ENCODE measurements around the gene EBI3.

- TF ChIP-seq CTCF (IDR thresholded peaks at IDR 0.05 in 8 of 11, conservative IDR thresholded peaks at IDR 0.05 in 3 of 11) (no peak), POLR2AphosphoS5 (IDR thresholded peaks at IDR 0.05) (no peak), POLR2A (IDR thresholded peaks at IDR 0.05) (no peak)
Observed at GRCh38 chr19:4199699-4200293, 29.5 kb upstream of the EBI3 start.

Measured in spleen (tissue), 7 donors.